Neural cell (in vitro differentiated cells): ENCODE results near the gene ATP9B. TPM values are rescaled to one million over a fixed set of nuclear protein-coding genes. Genes with fewer than 3 reads are reported as not detected.

Experiments used
- H2AFZ ChIP-seq: fragments of 200-600, 300-800 bp; sonication (generic), shearing (Covaris generic); 2 replicates; pipeline ENCODE4 v1.6.0; 2014; ENCODE audit warnings: low read depth, mild to moderate bottlenecking, antibody characterized with exemption, low read length, moderate library complexity
- H3F3A ChIP-seq: fragments of 200-600 bp; shearing (Covaris generic); 2 replicates; pipeline ENCODE4 v1.6.1; 2016; ENCODE audit warnings: mild to moderate bottlenecking, moderate library complexity, mixed read lengths, antibody characterized with exemption, low read length; ENCODE audit not compliant: insufficient read depth, poor library complexity, severe bottlenecking
- H3K27ac ChIP-seq: fragments of 200-600, 300-800 bp; sonication (generic), shearing (Covaris generic); 2 replicates; pipeline ENCODE4 v1.5.1; 2014; ENCODE audit warnings: mild to moderate bottlenecking, low read length, moderate library complexity
- H3K27me3 ChIP-seq: fragments of 300-800, 200-600 bp; sonication (generic), shearing (Covaris generic); 2 replicates; pipeline ENCODE4 v1.6.0; 2014; ENCODE audit warnings: mild to moderate bottlenecking, low read depth, low read length, moderate library complexity; ENCODE audit not compliant: insufficient read depth
- H3K36me3 ChIP-seq: fragments of 300-800, 200-600 bp; sonication (generic), shearing (Covaris generic); 2 replicates; pipeline ENCODE4 v1.5.1; 2014; ENCODE audit warnings: mild to moderate bottlenecking, antibody characterized with exemption, low read length, moderate library complexity; ENCODE audit not compliant: insufficient read depth
- H3K4me2 ChIP-seq: fragments of 300-800, 200-600 bp; sonication (generic), shearing (Covaris generic); 2 replicates; pipeline ENCODE4 v1.6.0; 2014; ENCODE audit warnings: mild to moderate bottlenecking, low read length
- H3K4me3 ChIP-seq: fragments of 300-800, 200-600 bp; sonication (generic), shearing (Covaris generic); 2 replicates; pipeline ENCODE4 v1.5.1; 2014; ENCODE audit warnings: mild to moderate bottlenecking, low read length, moderate library complexity
- H3K79me2 ChIP-seq: fragments of 200-600 bp; shearing (Covaris generic); replicated peaks from 2 replicates; pipeline ENCODE4 v1.6.0; 2014; ENCODE audit warnings: mild to moderate bottlenecking, low read length, moderate library complexity; ENCODE audit not compliant: insufficient read depth
- H3K9ac ChIP-seq: fragments of 300-800, 200-600 bp; sonication (generic), shearing (Covaris generic); 2 replicates; pipeline ENCODE4 v1.6.1; 2016; ENCODE audit warnings: mild to moderate bottlenecking, low read length, mixed read lengths
- H3K9me2 ChIP-seq: fragments of 200-600 bp; shearing (Covaris generic); 2 replicates; pipeline ENCODE4 v1.6.1; 2016; ENCODE audit warnings: mild to moderate bottlenecking, low read length, mixed read lengths; ENCODE audit not compliant: insufficient read depth
- H3K9me3 ChIP-seq: fragments of 200-600, 300-800 bp; sonication (generic), shearing (Covaris generic); 2 replicates; pipeline ENCODE4 v1.6.1; 2016; ENCODE audit warnings: mild to moderate bottlenecking, mixed run types, low read length, moderate library complexity, mixed read lengths
- H4K20me1 ChIP-seq: fragments of 200-600 bp; shearing (Covaris generic); 2 replicates; pipeline ENCODE4 v1.6.1; 2016; ENCODE audit warnings: mild to moderate bottlenecking, mixed run types; ENCODE audit not compliant: insufficient read depth
- EP300 ChIP-seq: fragments of 450-650 bp; conservative IDR thresholded peaks from 2 replicates; pipeline ENCODE4 v1.6.1; 2014; ENCODE audit warnings: antibody characterized with exemption, mild to moderate bottlenecking, moderate library complexity; ENCODE audit not compliant: poor library complexity, severe bottlenecking
- EZH2 ChIP-seq: fragments of 200-600, 300-800 bp; shearing (Covaris generic), sonication (generic); IDR thresholded peaks from 2 replicates; pipeline ENCODE4 v1.6.1; 2014; ENCODE audit warnings: antibody characterized with exemption, low read length, borderline replicate concordance, mild to moderate bottlenecking; ENCODE audit not compliant: insufficient read depth, poor library complexity, severe bottlenecking
- MXI1 ChIP-seq: fragments of 450-650 bp; conservative IDR thresholded peaks from 2 replicates; pipeline ENCODE4 v1.6.1; 2014; ENCODE audit warnings: antibody characterized with exemption, mild to moderate bottlenecking; ENCODE audit not compliant: poor library complexity, severe bottlenecking
- POLR2AphosphoS5 ChIP-seq: IDR thresholded peaks from 2 replicates; pipeline ENCODE4 v1.6.1; 2012
- RAD21 ChIP-seq: fragments of 450-650 bp; conservative IDR thresholded peaks from 2 replicates; pipeline ENCODE4 v1.6.1; 2014; ENCODE audit warnings: antibody characterized with exemption, mild to moderate bottlenecking, moderate library complexity
- SMC3 ChIP-seq: fragments of 450-650 bp; conservative IDR thresholded peaks from 2 replicates; pipeline ENCODE4 v1.6.1; 2014; ENCODE audit warnings: antibody characterized with exemption, mild to moderate bottlenecking, moderate library complexity; ENCODE audit not compliant: poor library complexity
- TAF1 ChIP-seq: IDR thresholded peaks from 2 replicates; pipeline ENCODE4 v1.6.1; 2012; ENCODE audit warnings: low read depth
- polyA plus RNA-seq: library from polyadenylated mRNA; depleted of rRNA; stranded (reverse); fragments of >200 nt; gene quantifications from 2 replicates; pipeline ENCODE4 v1.2.3, GENCODE V29; 2014
- TF ChIP-seq, protein P1 (sequence below): IDR thresholded peaks from 2 replicates; pipeline ENCODE4 v1.6.1; 2012; ENCODE audit warnings: borderline replicate concordance
- TF ChIP-seq, protein P2 (sequence below): fragments of 450-650 bp; IDR thresholded peaks from 2 replicates; pipeline ENCODE4 v1.5.1; 2014; ENCODE audit warnings: antibody characterized with exemption, mild to moderate bottlenecking, moderate library complexity; ENCODE audit not compliant: poor library complexity, severe bottlenecking

Gene ATP9B
- polyA plus RNA-seq, 1 donor from 2014 or later = 15.4 TPM

DNA sequence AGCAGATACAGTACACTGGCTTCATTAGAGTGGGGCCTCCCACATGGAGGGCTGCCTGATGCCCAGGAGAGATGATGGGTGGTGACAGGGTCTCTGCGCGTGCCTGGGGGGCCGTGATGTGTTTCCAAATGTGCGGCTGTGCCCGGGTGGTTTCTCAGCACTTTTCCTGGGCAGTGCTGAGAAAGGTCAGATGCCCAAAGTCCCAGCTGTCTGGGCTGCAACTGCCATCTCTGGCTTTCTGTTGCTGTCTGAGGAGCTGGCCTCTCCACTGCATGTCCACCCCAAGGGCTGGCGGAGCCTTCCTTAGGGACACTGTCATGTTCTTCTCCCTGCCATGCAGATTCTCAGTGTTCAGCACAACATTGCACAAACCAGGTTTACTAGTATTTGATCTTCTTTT, 263.9 kb downstream of the ATP9B start:
- Histone ChIP-seq H3K27ac (no peak overlapping the region), H3K4me3 (no peak overlapping the region), H3K9me2 (no peaks in the 10 kb centered on the region), H3K9me3 (no peaks in the 10 kb centered on the region), H3K4me2 (no peak overlapping the region), H3K27me3 (no peaks in the 10 kb centered on the region), H3K79me2 (no peaks in the 10 kb centered on the region), H3K9ac (no peak overlapping the region), H4K20me1 (no peaks in the 10 kb centered on the region), H3K36me3 (no peaks in the 10 kb centered on the region), H2AFZ (no peak overlapping the region), H3F3A (no peaks in the 10 kb centered on the region)
- TF ChIP-seq, protein P1, sequence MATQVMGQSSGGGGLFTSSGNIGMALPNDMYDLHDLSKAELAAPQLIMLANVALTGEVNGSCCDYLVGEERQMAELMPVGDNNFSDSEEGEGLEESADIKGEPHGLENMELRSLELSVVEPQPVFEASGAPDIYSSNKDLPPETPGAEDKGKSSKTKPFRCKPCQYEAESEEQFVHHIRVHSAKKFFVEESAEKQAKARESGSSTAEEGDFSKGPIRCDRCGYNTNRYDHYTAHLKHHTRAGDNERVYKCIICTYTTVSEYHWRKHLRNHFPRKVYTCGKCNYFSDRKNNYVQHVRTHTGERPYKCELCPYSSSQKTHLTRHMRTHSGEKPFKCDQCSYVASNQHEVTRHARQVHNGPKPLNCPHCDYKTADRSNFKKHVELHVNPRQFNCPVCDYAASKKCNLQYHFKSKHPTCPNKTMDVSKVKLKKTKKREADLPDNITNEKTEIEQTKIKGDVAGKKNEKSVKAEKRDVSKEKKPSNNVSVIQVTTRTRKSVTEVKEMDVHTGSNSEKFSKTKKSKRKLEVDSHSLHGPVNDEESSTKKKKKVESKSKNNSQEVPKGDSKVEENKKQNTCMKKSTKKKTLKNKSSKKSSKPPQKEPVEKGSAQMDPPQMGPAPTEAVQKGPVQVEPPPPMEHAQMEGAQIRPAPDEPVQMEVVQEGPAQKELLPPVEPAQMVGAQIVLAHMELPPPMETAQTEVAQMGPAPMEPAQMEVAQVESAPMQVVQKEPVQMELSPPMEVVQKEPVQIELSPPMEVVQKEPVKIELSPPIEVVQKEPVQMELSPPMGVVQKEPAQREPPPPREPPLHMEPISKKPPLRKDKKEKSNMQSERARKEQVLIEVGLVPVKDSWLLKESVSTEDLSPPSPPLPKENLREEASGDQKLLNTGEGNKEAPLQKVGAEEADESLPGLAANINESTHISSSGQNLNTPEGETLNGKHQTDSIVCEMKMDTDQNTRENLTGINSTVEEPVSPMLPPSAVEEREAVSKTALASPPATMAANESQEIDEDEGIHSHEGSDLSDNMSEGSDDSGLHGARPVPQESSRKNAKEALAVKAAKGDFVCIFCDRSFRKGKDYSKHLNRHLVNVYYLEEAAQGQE = no peak
- TF ChIP-seq, protein P2, sequence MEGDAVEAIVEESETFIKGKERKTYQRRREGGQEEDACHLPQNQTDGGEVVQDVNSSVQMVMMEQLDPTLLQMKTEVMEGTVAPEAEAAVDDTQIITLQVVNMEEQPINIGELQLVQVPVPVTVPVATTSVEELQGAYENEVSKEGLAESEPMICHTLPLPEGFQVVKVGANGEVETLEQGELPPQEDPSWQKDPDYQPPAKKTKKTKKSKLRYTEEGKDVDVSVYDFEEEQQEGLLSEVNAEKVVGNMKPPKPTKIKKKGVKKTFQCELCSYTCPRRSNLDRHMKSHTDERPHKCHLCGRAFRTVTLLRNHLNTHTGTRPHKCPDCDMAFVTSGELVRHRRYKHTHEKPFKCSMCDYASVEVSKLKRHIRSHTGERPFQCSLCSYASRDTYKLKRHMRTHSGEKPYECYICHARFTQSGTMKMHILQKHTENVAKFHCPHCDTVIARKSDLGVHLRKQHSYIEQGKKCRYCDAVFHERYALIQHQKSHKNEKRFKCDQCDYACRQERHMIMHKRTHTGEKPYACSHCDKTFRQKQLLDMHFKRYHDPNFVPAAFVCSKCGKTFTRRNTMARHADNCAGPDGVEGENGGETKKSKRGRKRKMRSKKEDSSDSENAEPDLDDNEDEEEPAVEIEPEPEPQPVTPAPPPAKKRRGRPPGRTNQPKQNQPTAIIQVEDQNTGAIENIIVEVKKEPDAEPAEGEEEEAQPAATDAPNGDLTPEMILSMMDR = no peak
- no peak for TF ChIP-seq RAD21
- TF ChIP-seq TAF1 = no peak
- TF ChIP-seq SMC3 = no peak
- no peak for TF ChIP-seq POLR2AphosphoS5
- TF ChIP-seq EP300 = no peak
- TF ChIP-seq EZH2 = no peak
- no peak for TF ChIP-seq MXI1

DNA sequence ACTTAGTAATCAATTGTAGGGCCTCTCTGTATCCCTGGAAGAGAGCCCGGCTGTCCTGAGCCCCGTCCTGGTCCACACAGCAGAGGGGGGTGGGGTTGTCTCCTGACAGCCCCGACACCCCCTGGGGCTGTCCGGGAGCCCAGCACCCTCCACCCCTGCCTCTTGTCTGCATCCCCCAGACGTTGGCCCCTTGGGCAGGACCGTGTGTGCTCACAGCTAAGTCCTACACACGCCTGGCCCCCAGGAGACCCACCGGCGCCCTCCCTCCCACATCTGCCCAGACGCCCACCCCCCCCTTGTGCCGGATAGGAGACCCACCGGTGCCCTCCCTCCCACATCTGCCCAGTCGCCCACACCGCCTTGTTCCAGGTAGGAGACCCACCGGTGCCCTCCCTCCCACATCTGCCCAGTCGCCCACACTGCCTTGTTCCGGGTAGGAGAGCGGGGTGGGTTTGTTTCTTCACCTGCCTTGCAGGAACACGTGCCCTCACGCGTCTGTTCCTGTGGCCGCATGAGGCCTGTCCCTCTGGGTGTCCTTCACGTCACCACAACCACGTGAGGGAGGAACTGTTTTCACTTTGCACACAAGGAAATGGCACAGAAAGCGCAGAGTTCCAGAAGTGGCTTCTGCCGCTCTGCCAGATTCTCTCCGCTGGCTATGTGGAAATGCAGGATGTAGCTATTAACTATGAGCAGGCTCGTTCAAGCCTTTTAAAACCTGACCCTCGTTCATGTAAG, 265.5 kb downstream of the ATP9B start:
- Histone ChIP-seq H4K20me1 (no peaks in the 10 kb centered on the region), H3K27me3 (no peaks in the 10 kb centered on the region), H3K36me3 (no peaks in the 10 kb centered on the region), H3K4me3 (no peak overlapping the region), H3K9ac (no peak overlapping the region), H2AFZ (no peak overlapping the region), H3K4me2 (no peak overlapping the region), H3K79me2 (no peaks in the 10 kb centered on the region), H3K27ac (no peak overlapping the region), H3K9me2 (no peaks in the 10 kb centered on the region), H3F3A (no peaks in the 10 kb centered on the region), H3K9me3 (no peaks in the 10 kb centered on the region)
- TF ChIP-seq SMC3 = no peak
